Neural cell (in vitro differentiated cells): ENCODE measurements around the gene UBE2E3.

Experiments
- POLR2AphosphoS5 ChIP-seq: IDR thresholded peaks from 2 replicates; pipeline ENCODE4 v1.6.1; 2012
- TAF1 ChIP-seq: IDR thresholded peaks from 2 replicates; pipeline ENCODE4 v1.6.1; 2012; ENCODE audit warnings: low read depth
- TF ChIP-seq, protein P1 (sequence below): fragments of 450-650 bp; IDR thresholded peaks from 2 replicates; pipeline ENCODE4 v1.5.1; 2014; ENCODE audit warnings: antibody characterized with exemption, mild to moderate bottlenecking, moderate library complexity; ENCODE audit not compliant: poor library complexity, severe bottlenecking

- TF ChIP-seq, protein P1, sequence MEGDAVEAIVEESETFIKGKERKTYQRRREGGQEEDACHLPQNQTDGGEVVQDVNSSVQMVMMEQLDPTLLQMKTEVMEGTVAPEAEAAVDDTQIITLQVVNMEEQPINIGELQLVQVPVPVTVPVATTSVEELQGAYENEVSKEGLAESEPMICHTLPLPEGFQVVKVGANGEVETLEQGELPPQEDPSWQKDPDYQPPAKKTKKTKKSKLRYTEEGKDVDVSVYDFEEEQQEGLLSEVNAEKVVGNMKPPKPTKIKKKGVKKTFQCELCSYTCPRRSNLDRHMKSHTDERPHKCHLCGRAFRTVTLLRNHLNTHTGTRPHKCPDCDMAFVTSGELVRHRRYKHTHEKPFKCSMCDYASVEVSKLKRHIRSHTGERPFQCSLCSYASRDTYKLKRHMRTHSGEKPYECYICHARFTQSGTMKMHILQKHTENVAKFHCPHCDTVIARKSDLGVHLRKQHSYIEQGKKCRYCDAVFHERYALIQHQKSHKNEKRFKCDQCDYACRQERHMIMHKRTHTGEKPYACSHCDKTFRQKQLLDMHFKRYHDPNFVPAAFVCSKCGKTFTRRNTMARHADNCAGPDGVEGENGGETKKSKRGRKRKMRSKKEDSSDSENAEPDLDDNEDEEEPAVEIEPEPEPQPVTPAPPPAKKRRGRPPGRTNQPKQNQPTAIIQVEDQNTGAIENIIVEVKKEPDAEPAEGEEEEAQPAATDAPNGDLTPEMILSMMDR = no peak
- no peak for TF ChIP-seq TAF1
- no peak for TF ChIP-seq POLR2AphosphoS5
Measured at GRCh38 chr2:180975585-180975984, 4.8 kb upstream of the UBE2E3 start.
